ENCODE measurements around the gene SIRT2.
"Not testable (repeated sequence)": the region's sequence is repeated elsewhere in the genome, so short reads cannot be mapped to it uniquely, and the experiment has no call there.

Gene SIRT2

DNA sequence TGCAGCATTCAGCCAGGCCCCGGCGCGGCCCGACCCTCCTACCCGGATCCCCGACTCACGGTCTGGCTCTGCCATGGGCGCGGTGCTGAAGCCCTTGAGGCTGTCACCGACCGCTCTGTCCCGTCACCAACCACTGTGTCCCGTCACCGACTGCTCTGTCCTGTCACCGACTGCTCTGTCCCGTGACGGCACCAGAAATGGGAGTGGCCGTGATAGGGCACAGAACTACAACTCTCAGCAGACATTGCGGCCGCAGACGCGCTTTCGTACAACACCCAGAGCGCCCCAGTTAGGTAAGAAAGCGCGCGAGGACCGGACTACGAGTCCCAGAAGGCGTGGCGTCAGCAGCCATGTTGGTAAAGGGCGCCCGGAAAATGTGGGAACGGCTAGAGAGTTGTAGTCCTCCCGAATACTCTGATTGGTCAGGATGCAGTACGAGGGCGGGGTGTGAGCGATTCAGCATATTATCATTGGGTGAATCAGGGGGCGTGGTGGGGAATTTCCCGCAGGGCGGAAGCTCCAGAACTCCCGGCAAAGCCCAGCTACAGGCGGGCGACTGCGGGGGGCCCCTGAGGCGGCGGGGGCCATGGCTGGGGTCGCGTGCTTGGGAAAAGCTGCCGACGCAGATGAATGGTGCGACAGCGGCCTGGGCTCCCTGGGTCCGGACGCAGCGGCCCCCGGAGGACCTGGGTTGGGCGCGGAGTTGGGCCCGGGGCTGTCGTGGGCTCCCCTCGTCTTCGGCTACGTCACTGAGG, at the start of gene SIRT2, which contains the start of gene NFKBIB:
TSS of gene SIRT2 (minus strand) at position 172 of the 755 bp plus-strand sequence. CDS start at position 75, 97 bp downstream.
TSS of gene NFKBIB (plus strand) at position 523 of the 755 bp plus-strand sequence. CDS start at position 587, 64 bp downstream.
- peak; percentile 97 for DNase-seq (ENCODE audit: low read depth)

DNA sequence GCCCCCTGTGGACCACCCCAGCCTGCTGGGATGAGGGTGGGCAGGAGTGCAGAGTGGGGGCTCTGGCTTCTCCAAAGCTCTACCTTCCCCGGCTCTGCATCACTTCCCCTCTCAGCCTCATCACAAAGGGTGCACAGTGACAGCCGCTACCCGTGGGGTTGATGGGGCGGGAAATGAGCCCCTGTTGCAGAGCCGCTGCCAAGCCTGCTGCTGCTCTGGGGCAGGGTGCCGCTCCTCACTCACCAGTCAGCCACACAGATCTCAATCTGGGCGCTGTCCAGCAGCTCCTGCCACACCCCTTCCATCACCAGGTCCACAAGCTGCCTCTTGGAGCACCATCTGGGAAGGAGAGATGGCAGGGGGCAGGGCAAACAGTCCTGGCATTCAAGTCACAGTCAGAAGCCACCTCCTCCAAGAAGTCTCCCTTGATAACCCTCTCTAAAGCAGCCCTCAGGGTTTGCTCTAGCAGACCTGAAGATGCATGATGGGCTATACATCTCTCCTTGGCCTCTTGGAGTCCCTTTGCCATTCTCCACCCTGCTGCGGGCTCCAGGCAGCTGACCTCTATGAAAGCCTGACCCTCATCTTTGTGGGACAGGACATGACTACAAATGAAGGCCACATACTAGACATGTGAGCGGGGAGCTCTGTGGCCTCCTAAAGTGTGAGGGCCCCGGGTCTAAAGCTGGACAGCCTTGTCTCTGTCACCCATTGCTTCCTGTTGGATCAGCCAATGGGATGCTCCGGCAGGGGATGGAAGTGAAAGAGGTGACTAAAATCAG, 47.0 kb upstream of the SIRT2 start:
- no peak for DNase-seq (ENCODE audit: low read depth)

DNA sequence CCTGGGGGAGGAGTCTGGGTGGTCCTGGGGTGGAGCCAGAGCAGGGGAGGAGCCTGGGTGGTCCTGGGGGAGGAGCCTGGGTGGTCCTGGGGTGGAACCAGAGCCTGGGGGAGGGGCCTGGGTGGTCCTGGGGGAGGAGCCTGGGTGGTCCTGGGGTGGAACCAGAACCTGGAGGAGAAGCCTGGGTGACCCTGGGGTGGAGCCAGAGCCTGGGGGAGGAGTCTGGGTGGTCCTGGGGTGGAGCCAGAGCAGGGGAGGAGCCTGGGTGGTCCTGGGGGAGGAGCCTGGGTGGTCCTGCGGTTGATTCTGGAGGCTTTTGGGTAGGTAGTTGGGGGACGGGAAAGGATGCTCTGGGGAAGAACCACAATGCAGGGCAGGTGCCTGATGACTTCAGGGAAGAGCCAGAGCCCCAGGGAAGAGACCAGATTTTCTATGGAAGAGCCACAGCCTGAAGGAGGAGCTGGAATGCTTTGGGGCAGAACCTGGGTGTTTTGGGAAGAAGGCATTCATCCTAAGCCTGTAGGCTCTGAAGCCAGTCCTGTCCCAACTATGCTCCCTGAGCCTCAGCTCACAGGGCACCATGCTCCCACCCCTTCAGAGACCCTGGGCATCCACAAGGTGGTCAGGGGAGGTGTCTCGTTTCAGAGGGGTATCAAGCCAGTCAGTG, 46.3 kb upstream of the SIRT2 start:
- no peak for DNase-seq (ENCODE audit: low read depth)

DNA sequence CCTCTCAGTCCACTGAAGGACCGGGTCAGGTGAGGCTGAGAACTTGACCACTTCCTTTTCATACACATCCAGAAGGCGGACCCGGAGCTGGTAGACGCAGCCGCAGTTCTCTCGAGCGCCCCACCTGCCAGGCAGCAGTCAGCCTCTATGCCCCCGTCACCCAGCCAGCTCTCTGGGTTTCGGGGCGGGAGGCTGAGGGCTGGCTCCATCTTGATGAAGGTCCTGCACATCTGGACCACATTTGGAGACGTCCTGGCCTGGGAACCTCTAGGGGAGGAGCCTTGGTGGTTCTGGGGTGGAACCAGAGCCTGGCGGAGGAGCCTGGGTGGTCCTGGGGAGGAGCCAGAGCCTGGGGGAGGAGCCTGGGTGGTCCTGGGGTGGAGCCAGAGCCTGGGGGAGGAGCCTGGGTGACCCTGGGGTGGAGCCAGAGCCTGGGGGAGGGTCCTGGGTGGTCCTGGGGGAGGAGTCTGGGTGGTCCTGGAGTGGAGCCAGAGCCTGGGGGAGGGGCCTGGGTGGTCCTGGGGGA, 45.6 kb upstream of the SIRT2 start:
- no peak for DNase-seq (ENCODE audit: low read depth)

DNA sequence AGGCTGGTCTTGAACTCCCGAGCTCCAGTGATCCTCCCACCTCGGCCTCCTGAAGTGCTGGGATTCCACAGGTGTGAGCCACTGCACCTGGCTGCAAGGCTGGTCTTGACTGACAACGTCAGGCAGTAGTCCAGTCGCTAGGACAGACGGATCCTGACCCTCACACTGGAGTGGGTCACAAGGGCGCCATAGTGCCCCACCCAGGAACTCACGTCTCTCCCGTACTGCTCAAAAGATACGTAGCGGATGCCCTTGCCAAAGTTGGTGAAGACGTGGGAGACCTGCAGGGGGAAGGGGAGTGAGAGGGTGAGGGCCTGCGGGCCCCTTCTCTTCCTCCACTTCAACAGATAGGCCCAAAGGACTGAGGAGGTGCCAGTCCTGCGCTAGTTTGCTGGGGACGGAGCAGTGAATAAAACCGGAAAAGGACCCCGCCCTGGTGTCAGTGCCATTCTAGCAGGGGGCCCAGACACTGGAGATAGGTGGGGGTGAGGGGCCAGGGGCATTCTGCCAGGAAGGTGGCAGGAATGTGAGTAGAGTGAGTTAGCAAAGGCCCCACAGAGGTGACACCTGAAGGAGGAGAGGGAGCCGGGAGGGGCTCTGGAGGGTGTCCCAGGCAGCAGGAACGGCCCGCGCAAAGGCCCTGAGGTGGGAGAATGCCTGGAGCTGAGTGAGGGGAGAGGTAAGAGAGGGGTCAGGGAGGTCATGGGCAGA, 43.2 kb upstream of the SIRT2 start:
- no peak for DNase-seq (ENCODE audit: low read depth)

DNA sequence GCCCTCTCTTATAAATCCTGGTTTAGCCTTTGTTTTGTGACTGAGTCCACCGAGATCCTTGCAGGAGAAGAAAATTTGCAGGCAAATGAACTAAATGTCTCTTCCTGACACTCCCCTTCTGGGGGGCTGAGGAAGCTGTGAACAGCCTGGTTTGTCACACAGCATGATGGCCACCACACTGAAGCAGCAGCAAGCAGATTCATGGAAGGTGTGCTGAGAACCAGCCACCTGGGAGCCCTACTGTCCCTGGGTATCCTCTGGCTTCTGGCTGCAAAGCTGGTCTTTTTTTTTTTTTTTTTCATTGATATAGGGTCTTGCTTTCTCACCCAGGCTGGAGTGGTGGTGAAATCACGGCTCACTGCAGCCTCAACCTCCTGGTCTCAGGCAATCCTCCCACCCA, 42.6 kb upstream of the SIRT2 start:
- no peak for DNase-seq (ENCODE audit: low read depth)

DNA sequence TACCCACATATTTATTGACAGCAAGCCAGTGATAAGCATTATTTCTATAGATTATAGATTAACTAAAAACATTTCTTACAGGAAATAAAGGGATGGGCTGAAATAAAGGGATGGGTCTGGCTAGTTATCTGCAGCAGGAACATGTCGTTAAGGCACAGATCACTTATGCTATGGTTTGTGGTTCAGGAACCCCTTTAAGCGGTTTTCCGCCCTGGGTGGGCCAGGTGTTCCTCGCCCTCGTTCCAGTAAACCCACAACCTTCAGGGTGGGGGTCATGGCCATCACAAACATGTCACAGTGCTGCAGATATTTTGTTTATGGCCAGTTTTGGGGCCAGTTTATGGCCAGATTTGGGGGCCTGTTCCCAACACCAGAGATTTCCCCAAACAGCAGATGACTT, 42.0 kb upstream of the SIRT2 start:
- not testable (repeated sequence) for DNase-seq (ENCODE audit: low read depth)

DNA sequence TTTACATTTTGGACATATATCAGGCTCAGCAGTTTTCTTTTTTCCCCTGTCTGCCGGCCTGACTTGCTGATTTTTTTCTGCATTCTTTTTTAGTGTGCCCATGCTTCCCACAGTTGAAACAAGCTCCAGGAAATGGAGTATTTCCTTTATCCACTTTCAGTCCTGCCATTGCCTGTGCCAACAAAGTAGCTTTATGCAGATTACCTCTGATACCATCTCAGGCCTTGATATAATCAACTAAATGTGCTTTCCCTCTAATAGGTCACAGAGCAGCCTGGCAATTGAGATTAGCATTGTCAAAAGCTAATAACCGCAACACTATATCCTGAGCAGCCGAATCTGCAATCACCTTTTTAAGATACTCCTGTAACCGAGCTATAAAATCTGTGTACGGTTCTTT, 40.5 kb upstream of the SIRT2 start:
- no peak for DNase-seq (ENCODE audit: low read depth)

DNA sequence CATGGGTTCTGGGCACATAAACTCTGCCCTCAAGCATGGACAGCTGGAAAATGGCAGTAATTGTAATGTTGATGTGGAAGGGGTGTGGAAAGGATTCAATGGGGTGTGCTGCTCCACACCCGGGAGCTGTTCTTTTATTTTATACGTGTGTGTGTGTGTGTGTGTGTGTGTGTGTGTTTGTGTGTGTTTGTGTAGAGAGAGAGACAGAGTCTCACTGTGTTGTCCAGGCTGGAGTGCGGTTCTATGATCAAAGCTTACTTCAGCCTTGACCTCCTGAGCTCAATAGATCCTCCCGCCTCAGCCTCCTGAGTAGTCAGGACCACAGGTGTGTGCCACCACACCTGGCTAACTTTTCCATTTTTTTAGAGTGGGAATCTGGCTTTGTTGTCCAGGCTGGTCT, 34.1 kb upstream of the SIRT2 start:
- no peak for DNase-seq (ENCODE audit: low read depth)

DNA sequence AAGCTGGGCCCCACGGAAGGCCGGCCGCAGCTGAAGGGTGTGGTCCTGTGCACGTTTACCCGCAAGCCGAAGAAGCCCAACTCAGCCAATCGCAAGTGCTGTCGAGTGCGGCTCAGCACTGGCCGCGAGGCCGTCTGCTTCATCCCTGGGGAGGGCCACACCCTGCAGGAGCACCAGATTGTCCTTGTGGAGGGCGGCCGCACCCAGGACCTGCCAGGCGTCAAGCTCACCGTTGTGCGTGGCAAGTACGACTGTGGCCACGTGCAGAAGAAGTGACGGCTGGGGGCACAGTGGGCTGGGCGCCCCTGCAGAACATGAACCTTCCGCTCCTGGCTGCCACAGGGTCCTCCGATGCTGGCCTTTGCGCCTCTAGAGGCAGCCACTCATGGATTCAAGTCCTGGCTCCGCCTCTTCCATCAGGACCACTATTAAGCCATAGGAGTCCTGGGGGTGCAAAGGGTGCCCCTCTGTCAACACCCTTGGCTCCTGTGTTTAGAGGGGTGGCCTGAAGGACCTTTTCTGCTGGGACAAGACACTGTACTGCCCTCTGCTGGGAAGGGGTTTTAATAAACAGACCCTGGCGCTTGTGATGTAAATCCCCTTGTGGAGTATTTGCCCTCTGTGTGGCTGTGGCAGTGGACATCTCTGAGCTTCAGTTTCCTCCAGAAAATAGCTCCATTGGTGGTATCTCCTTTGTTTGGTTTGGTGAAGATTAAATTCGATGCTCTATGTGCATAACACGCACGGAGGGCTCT, 33.2 kb upstream of the SIRT2 start:
- DNase-seq (ENCODE audit: low read depth), result peak; percentile 13

DNA sequence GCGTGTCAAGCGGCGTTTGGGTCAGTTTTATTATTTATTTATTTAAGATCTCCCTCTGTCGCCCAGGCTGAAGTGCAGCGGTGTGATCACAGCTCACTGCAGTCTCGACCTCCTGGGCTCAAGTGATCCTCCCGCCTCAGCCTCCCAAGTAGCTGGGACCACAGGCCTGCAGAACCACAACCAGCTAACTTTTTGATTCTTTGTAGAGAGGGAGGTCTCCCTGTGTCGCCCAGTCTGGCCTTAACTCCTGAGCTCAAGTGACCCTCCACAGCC, 32.0 kb upstream of the SIRT2 start:
- DNase-seq (ENCODE audit: low read depth), result no peak

DNA sequence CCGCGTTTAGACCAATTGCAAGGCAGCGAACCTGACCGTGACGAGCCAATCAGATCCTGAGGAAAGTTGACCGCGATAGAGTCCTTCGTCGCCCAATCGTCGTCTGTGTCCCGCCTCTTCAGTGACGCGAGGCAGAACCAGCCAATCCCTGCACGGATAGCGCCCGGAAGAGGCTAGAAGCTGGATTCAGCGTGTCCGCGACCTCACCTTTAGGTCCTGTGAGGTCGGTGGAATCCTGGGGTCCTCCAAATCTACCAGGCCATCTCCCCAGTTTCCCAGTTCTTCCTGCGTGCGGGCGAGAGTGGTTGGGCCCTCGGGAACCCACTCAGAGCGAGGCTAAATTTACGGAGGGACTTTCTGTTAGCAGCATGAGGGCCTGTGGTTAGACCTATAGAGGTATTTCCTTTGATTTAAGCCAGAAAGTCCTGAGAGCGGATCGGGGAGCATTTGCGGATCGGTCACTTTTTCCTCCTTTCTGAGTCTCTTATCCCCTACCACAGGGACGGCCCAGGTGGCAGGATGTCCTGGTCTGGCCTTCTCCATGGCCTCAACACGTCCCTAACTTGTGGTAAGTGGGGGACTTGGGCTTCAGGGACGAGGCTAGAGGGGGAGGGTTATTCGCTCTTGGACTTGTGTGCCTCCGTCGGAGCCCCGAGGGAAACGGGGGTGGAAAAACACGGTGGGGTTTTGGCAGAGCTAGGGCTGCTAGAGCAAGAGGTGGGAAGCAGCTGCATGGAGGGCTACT, 31.5 kb upstream of the SIRT2 start, which contains the start of gene MRPS12:
TSS of gene MRPS12 (plus strand) at position 169 of the 745 bp plus-strand sequence. CDS start at position 520, 351 bp downstream.
- DNase-seq (ENCODE audit: low read depth), result peak; percentile 96

DNA sequence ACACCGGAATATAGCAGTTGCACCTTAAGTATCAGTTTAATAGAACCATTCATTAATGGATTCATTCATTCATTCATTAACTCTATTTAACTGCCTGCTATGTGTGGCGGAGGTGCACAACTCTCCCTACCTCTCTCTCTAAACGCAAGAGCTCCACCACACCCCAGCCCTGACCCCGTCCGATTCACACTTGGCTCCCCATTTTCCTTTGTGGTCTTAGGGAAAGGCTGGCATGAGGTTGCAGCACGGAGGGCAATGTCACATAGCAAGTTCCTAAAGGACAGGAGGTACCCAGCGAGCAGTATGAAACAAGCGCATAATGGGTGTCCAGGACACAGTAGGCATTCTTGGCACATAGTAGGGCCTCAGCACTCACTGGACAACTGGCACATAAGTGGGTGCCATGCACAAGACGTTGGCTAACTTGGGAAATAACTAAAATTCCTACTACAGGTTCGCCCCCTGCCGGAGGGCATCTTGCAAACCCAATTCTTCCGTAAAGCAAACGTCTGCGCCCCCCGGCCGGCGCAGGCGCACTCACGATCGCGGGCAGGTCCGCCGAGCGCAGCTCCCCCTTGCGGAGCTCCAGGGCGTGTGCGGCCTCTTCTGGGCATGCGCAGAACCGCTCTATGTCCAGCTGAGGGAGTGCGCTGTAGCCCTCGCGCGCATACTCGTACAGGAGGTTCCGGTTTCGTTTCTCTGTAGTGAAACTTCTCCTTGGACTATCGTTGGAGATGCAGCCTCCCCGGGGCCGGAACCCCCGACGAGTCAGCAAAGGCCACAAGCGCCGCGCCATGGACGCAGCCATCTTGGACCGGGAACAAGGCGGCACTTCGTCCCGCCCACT, 30.7 kb upstream of the SIRT2 start, which contains the start of gene SARS2:
TSS of gene SARS2 (minus strand) at position 835 of the 847 bp plus-strand sequence. CDS start at position 808, 27 bp downstream.
- peak; percentile 83 for DNase-seq (ENCODE audit: low read depth)

DNA sequence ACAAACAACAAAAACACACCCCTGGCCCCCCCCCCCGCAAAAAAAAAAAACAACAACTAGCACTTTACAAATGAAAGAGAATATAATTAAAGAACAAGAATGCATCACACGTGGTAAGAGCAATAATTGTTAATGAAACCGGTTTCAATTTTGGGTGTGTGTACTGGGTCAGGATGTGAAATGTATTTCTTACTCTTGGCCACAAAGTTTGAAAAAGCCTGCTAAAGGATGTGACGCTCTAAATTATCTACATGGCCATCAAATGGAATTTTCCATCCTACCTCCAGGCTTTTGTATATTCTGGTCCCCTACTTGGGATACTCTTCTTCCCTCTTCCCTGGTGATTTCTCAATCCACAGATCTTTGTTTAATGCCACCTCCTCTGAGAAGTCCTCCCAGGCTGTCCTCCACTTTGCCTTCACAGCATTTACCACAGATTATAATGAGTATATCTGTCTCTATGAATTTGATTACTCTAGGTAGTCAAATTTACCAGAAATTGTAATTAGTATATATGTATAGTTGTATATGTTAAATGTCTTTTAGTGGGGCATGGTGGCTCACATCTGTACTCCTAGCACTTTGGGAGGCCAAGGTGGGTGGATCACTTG, 29.1 kb upstream of the SIRT2 start:
- DNase-seq (ENCODE audit: low read depth), result no peak

DNA sequence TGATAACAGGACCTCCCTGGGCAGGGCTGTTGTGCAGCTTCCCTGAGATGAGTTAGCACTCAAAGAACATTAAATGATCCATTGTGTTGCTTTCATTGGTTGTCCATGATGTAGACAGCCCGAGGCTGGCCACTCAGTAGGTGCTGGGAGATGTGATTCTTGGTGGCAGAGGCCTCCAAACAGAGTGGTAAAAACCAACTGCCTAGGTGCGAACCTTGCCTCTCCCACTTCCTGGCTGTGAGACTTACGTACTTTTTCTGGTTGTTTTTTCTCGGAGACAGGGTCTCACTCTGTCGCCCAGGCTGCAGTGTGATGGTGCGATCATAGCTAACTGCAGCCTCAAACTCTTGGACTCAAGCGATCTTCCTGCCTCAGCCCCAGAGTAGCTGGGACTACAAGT, 25.0 kb upstream of the SIRT2 start:
- no peak for DNase-seq (ENCODE audit: low read depth)

DNA sequence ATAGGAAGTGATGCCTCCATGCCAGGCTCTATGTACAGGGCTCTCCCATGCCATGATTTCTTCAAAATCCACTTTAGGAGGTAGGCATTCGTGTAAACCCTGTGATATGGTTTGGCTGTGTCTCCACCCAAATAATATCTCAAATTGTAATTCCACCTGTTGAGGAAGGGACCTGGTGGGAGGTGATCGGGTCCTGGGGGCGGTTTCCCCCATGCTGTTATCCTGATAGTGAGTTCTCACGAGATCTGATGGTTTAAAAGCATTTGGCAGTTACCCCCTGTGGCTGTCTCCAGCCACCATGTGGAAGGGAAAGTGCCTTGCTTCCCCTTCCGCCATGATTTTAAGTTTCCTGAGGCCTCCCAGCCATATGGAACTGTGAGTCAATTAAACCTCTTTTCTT, 23.1 kb upstream of the SIRT2 start:
- no peak for DNase-seq (ENCODE audit: low read depth)

DNA sequence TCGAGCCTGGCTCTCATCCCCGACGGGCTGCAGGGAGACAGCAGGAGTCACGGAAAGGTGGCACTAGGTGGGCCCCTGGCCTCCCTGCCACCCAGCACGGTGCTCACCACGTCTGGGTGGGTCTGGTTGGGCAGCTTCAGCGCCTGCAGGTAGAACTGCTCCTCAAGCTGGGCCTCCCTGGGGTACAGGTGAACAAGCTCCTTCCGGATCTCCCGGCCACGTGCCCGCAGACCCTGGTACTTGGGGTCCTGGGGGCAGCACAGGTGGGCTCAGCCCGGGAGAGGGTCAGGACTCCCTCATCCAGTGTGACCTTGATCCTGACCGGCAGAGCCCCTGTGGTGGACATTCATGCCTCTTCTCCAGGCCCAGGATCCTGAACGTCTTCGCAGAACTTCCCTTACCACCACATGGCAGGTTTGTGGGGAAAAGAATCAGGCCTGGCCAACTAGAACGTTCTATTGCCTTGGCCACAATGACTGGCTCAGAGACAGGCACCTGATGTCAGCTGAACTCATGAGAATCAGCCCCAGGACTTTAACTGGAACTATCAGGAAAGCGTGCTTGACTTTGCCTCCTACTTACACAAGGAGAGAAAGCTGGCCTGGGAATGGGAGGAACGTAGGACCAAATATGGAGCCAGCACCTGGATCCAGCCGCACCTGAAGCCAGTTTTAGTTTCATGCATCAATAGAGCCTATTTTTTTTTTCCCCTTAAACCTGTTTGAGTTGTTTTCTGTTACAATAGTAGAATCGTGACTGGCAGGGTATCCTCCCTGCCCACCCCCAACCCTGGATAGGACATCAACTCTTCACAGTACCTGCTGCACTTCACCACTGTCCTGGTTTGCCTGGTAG, 22.2 kb upstream of the SIRT2 start:
- DNase-seq (ENCODE audit: low read depth), result no peak
